ENCODE data around the gene NOTCH1. TPM values are rescaled to one million over a fixed set of nuclear protein-coding genes. Genes with fewer than 3 reads are reported as not detected.
A peak's percentile ranks its signal among the peaks of the same experiment; 100 is the strongest.

NOTCH1 gene
- total RNA-seq, 1 donor from 2014 or later, result 29.7 TPM

GRCh38 chr9:136496801-136497620 is 48.8 kb downstream of the NOTCH1 start:
- intact Hi-C loops (cut with DNase I), result no loop called here
- no peak for DNase-seq (ENCODE audit: low spot score)

- intact Hi-C loops (cut with DNase I), result no loop called here
These were observed 49.7 kb downstream of the NOTCH1 start for GRCh38 chr9:136496181-136496580.

GRCh38 chr9:136495238-136495800 is 50.5 kb downstream of the NOTCH1 start:
- no peak for DNase-seq (ENCODE audit: low spot score)
- intact Hi-C loops (cut with DNase I), result no loop called here

More at GRCh38 chr9:136496181-136496580, 49.7 kb downstream of the NOTCH1 start:
- no peak for DNase-seq (ENCODE audit: low spot score)

- intact Hi-C loops (cut with DNase I), result loop anchor here (5.0 kb wide), 1 partner anchor 43 kb away; no protein-coding TSS in a partner anchor
- no peak for DNase-seq (ENCODE audit: low spot score)
These were observed 51.2 kb downstream of the NOTCH1 start for GRCh38 chr9:136494531-136495215.

- DNase-seq (ENCODE audit: low spot score), result no peak
- intact Hi-C loops (cut with DNase I), result loop anchor here (5.0 kb wide), 1 partner anchor 43 kb away; no protein-coding TSS in a partner anchor
These were observed 51.8 kb downstream of the NOTCH1 start for GRCh38 chr9:136494012-136494411.

GRCh38 chr9:136493567-136493971 is 52.3 kb downstream of the NOTCH1 start:
- intact Hi-C loops (cut with DNase I), result loop anchor here (5.0 kb wide), 1 partner anchor 44 kb away; no protein-coding TSS in a partner anchor
- no peak for DNase-seq (ENCODE audit: low spot score)

GRCh38 chr9:136492978-136493522 is 52.8 kb downstream of the NOTCH1 start:
- DNase-seq (ENCODE audit: low spot score), result no peak
- intact Hi-C loops (cut with DNase I), result loop anchor here (5.0 kb wide), 1 partner anchor 44 kb away; no protein-coding TSS in a partner anchor

- no peak for DNase-seq (ENCODE audit: low spot score)
- intact Hi-C loops (cut with DNase I), result loop anchor here (5.0 kb wide), 2 partner anchors 48 to 58 kb away; partner anchors contain the start of gene NOTCH1
These were observed 56.1 kb downstream of the NOTCH1 start for GRCh38 chr9:136489731-136490130.

- peak; percentile 90 for DNase-seq (ENCODE audit: low spot score)
- intact Hi-C loops (cut with DNase I), result loop anchor here (1.0 to 5.0 kb wide), 2 partner anchors 59 to 143 kb away; partner anchors contain the start of gene NOTCH1
These were observed 57.3 kb downstream of the NOTCH1 start for GRCh38 chr9:136488247-136489214.

- intact Hi-C loops (cut with DNase I), result loop anchor here (1.0 to 5.0 kb wide), 2 partner anchors 60 to 144 kb away; partner anchors contain the start of gene NOTCH1
- DNase-seq (ENCODE audit: low spot score), result no peak
These were observed 58.2 kb downstream of the NOTCH1 start for GRCh38 chr9:136487672-136488071.

- intact Hi-C loops (cut with DNase I), result loop anchor here (5.0 kb wide), 1 partner anchor 60 kb away; the partner anchor contains the start of gene NOTCH1
- no peak for DNase-seq (ENCODE audit: low spot score)
These were observed 58.8 kb downstream of the NOTCH1 start for GRCh38 chr9:136486823-136487620.

- no peak for DNase-seq (ENCODE audit: low spot score)
- intact Hi-C loops (cut with DNase I), result loop anchor here (5.0 kb wide), 1 partner anchor 61 kb away; the partner anchor contains the start of gene NOTCH1
These were observed 59.7 kb downstream of the NOTCH1 start for GRCh38 chr9:136486131-136486530.

GRCh38 chr9:136485049-136486045 is 60.5 kb downstream of the NOTCH1 start:
- intact Hi-C loops (cut with DNase I), result loop anchor here (5.0 kb wide), 1 partner anchor 62 kb away; the partner anchor contains the start of gene NOTCH1
- DNase-seq (ENCODE audit: low spot score), result peak; percentile 93

GRCh38 chr9:136484153-136485048 is 61.4 kb downstream of the NOTCH1 start:
- no peak for DNase-seq (ENCODE audit: low spot score)
- intact Hi-C loops (cut with DNase I), result loop anchor here (5.0 kb wide), 1 partner anchor 63 kb away; the partner anchor contains the start of gene NOTCH1

- peak; percentile 96 for DNase-seq (ENCODE audit: low spot score)
- intact Hi-C loops (cut with DNase I), result no loop called here
These were observed 62.2 kb downstream of the NOTCH1 start for GRCh38 chr9:136483589-136484152.

Data from cardiac septum (tissue), 1 donor.